GM13976 (cell line): ENCODE results near the gene SEC14L5.
"Not testable (repeated sequence)": the region's sequence is repeated elsewhere in the genome, so short reads cannot be mapped to it uniquely, and the experiment has no call there.

ENCODE experiments used
- DNase-seq: peaks from one replicate; pipeline ENCODE4 v3.0.0; 2012; ENCODE audit warnings: low spot score
- in situ Hi-C: fragments of 300-500 bp; cut with MboI; formaldehyde crosslinking; loops from one replicate; pipeline ENCODE4 v1.12.0; 2022; ENCODE audit warnings: low sequenced_read_pairs, mixed read lengths, inconsistent platforms; ENCODE audit not compliant: unreplicated experiment
- TF ChIP-seq, protein P1 (sequence below): IDR thresholded peaks from 2 replicates; pipeline ENCODE4 v1.5.1; 2012; ENCODE audit warnings: borderline replicate concordance, mild to moderate bottlenecking; ENCODE audit not compliant: insufficient read depth; ENCODE audit errors: extremely low read depth, missing control alignments, control extremely low read depth

SEC14L5 gene

DNA sequence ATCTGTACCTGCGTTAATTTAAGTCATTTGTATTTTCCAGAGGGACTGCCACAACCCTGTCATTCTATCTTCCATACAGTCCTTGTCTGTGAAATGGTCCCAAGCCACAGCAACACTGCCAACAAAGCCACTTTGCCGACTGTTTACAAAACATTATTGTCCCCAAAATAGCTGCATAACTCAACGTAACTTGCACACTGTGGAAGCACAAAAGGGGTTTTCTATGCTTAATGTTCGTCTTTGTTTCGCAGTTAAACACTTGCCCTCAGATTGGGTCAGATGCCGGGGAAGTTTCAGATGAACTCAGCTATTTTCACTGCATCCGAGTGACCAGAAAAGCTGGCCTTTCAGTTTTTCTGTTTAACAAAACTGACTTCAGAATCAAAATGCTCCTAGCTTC, 4.6 kb downstream of the SEC14L5 start:
- TF ChIP-seq, protein P1, sequence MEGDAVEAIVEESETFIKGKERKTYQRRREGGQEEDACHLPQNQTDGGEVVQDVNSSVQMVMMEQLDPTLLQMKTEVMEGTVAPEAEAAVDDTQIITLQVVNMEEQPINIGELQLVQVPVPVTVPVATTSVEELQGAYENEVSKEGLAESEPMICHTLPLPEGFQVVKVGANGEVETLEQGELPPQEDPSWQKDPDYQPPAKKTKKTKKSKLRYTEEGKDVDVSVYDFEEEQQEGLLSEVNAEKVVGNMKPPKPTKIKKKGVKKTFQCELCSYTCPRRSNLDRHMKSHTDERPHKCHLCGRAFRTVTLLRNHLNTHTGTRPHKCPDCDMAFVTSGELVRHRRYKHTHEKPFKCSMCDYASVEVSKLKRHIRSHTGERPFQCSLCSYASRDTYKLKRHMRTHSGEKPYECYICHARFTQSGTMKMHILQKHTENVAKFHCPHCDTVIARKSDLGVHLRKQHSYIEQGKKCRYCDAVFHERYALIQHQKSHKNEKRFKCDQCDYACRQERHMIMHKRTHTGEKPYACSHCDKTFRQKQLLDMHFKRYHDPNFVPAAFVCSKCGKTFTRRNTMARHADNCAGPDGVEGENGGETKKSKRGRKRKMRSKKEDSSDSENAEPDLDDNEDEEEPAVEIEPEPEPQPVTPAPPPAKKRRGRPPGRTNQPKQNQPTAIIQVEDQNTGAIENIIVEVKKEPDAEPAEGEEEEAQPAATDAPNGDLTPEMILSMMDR, result no peak
- in situ Hi-C loops, result no loop called here
- DNase-seq, result no peak

GRCh38 chr16:4963527-4963926, 5.4 kb downstream of the SEC14L5 start:
- DNase-seq, in situ Hi-C loops: not testable (repeated sequence)

- in situ Hi-C loops, result no loop called here
- TF ChIP-seq, protein P1, result no peak
- DNase-seq, result no peak
Observed at GRCh38 chr16:4966736-4967453, 8.8 kb downstream of the SEC14L5 start.

- DNase-seq, in situ Hi-C loops: not testable (repeated sequence)
Observed at GRCh38 chr16:4968278-4968677, 10.1 kb downstream of the SEC14L5 start.

- no peak for DNase-seq
- in situ Hi-C loops, result no loop called here
- TF ChIP-seq, protein P1, result no peak
Observed at GRCh38 chr16:4968879-4969483, 10.9 kb downstream of the SEC14L5 start.

DNA sequence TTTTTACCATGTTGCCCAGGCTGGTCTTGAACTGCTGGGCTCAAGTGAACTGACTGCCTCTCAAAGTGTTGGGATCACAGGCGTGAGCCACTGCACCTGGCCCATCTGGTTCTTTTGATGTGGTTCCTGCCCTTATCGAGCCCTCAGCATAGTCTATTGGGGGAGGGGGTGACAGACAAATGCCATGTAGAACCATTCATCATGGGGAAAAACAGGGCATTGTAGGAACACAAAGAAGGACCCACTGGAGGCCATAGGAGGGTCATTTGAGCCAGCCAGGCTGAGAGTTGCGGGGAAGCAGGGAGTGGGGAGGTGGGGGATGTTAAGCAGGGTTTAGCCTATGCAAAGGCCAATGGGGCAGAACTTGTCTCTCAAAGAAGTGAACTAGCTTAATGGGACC, 11.9 kb downstream of the SEC14L5 start:
- DNase-seq, result no peak
- TF ChIP-seq, protein P1, result no peak
- in situ Hi-C loops, result no loop called here

- in situ Hi-C loops, result no loop called here
- TF ChIP-seq, protein P1, result no peak
- no peak for DNase-seq
Observed at GRCh38 chr16:4972938-4973587, 14.9 kb downstream of the SEC14L5 start.
